ENCODE measurements around the gene ICAM1. TPM values are rescaled to one million over a fixed set of nuclear protein-coding genes. Genes with fewer than 3 reads are reported as not detected.

Gene ICAM1
- total and polyA plus RNA-seq, 2 donors from 2014 or later = 16.3 to 50.3 TPM

DNA sequence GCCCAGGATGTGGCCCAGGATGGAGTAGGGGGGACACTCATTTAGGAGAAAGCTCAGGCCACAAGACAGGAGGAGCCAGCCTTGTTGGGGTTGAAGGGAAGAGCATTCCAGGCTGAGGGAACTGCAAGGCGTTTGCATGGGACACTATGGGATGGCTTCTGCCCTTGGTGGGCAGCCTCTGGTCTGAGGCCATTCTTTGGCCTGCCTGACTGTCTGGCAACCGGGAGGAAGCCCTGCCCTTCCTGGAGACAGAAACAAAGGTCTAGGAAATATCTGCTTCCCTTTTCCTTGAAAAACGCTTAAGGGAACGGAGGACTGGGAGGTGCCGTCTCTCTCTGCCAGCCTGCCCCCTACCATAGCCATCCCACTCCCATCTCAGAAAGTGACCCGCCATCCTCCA, 2.8 kb upstream of the ICAM1 start:
- Histone ChIP-seq H3K36me3 (ENCODE audit: control insufficient read depth in 2 of 3, insufficient read depth in 3 of 3, low read length in 3 of 3) (no peaks in the 10 kb centered on the region), H3K9ac (ENCODE audit: low read length in 3 of 3) (peak overlapping the region in 1 of 3 donors; percentile 43), H3K4me1 (ENCODE audit: control insufficient read depth in 2 of 3, insufficient read depth in 2 of 3, low read depth in 1 of 3, low read length in 3 of 3) (peaks cover 0 to 9% (median 0%) of the 10 kb centered on the region in 3 donors), H3K27ac (ENCODE audit: low read depth in 2 of 2, low read length in 2 of 2) (peak overlapping the region; percentile 55 to 65), H3K4me3 (ENCODE audit: low read length in 3 of 3) (no peak overlapping the region), H3K27me3 (ENCODE audit: control insufficient read depth, insufficient read depth, low read length) (peaks cover 9% of the 10 kb centered on the region), H3K9me3 (ENCODE audit: control insufficient read depth in 2 of 3, insufficient read depth in 1 of 3, low read length in 3 of 3) (no peaks in the 10 kb centered on the region)
- FAIRE-seq (no peak), DNase-seq (no peak)
- intact Hi-C loops (cut with DNase I) = loop anchor here (5.0 kb wide), 1 partner anchor 124 kb away; no protein-coding TSS in a partner anchor
- TF ChIP-seq, protein P1, sequence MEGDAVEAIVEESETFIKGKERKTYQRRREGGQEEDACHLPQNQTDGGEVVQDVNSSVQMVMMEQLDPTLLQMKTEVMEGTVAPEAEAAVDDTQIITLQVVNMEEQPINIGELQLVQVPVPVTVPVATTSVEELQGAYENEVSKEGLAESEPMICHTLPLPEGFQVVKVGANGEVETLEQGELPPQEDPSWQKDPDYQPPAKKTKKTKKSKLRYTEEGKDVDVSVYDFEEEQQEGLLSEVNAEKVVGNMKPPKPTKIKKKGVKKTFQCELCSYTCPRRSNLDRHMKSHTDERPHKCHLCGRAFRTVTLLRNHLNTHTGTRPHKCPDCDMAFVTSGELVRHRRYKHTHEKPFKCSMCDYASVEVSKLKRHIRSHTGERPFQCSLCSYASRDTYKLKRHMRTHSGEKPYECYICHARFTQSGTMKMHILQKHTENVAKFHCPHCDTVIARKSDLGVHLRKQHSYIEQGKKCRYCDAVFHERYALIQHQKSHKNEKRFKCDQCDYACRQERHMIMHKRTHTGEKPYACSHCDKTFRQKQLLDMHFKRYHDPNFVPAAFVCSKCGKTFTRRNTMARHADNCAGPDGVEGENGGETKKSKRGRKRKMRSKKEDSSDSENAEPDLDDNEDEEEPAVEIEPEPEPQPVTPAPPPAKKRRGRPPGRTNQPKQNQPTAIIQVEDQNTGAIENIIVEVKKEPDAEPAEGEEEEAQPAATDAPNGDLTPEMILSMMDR (IDR thresholded peaks at IDR 0.05; ENCODE audit: borderline replicate concordance, extremely low read depth, insufficient read depth) = no peak

DNA sequence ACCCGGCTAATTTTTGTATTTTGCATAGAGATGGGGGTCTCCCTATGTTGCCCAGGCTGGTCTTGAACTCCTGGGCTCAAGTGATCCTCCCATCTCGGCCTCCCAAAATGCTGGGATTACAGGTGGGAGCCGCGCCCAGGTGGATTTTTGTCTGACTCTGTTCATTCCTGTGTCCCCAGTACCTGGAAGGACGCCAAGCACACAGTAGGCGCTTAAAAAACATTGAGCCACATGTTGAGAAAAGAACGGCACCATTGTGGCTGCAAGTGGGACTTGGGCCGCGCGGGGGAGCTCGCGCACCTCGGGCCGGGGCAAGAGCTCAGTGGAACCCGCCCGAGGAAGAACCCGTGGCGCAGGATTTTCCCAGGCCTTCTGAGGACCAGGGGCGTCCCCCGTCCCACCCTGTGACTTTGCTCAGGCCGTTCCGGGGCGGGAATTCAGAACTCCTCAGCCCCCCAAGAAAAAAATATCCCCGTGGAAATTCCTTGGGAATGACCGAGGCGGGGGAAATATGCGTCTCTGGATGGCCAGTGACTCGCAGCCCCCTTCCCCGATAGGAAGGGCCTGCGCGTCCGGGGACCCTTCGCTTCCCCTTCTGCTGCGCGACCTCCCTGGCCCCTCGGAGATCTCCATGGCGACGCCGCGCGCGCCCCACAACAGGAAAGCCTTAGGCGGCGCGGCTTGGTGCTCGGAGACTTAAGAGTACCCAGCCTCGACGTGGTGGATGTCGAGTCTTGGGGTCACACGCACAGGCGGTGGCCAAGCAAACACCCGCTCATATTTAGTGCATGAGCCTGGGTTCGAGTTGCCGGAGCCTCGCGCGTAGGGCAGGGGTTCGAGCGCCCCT, 1.4 kb upstream of the ICAM1 start:
- TF ChIP-seq, protein P1 (IDR thresholded peaks at IDR 0.05; ENCODE audit: borderline replicate concordance, extremely low read depth, insufficient read depth) = peak; percentile 93
- intact Hi-C loops (cut with DNase I) = loop anchor here (5.0 kb wide), 1 partner anchor 123 kb away; no protein-coding TSS in a partner anchor
- H3K4me1 ChIP-seq (ENCODE audit: control insufficient read depth in 2 of 3, insufficient read depth in 2 of 3, low read depth in 1 of 3, low read length in 3 of 3) = peaks cover 0 to 9% (median 0%) of the 10 kb centered on the region in 3 donors
- peak; percentile 80 to 94 (median 88) for DNase-seq
- peaks cover 9% of the 10 kb centered on the region for H3K27me3 ChIP-seq (ENCODE audit: control insufficient read depth, insufficient read depth, low read length)
- no peak for FAIRE-seq
- H3K9me3 ChIP-seq (ENCODE audit: control insufficient read depth in 2 of 3, insufficient read depth in 1 of 3, low read length in 3 of 3) = no peaks in the 10 kb centered on the region
- H3K36me3 ChIP-seq (ENCODE audit: control insufficient read depth in 2 of 3, insufficient read depth in 3 of 3, low read length in 3 of 3) = peaks cover 0 to under 1% (median 0%) of the 10 kb centered on the region in 3 donors
- peak overlapping the region; percentile 87 to 90 for H3K27ac ChIP-seq (ENCODE audit: low read depth in 2 of 2, low read length in 2 of 2)
- peak overlapping the region in 2 of 3 donors; percentile 61 for H3K4me3 ChIP-seq (ENCODE audit: low read length in 3 of 3)
- peak overlapping the region in 2 of 3 donors; percentile 40 to 55 for H3K9ac ChIP-seq (ENCODE audit: low read length in 3 of 3)

DNA sequence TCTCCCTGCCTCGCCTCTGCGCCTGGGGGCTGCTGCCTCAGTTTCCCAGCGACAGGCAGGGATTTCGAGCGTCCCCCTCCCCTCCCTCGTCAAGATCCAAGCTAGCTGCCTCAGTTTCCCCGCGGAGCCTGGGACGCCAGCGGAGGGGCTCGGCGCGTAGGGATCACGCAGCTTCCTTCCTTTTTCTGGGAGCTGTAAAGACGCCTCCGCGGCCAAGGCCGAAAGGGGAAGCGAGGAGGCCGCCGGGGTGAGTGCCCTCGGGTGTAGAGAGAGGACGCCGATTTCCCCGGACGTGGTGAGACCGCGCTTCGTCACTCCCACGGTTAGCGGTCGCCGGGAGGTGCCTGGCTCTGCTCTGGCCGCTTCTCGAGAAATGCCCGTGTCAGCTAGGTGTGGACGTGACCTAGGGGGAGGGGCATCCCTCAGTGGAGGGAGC, 722 bp upstream of the ICAM1 start:
- H3K27me3 ChIP-seq (ENCODE audit: control insufficient read depth, insufficient read depth, low read length) = peaks cover 9% of the 10 kb centered on the region
- H3K27ac ChIP-seq (ENCODE audit: low read depth in 2 of 2, low read length in 2 of 2) = peak overlapping the region; percentile 87 to 90
- H3K9ac ChIP-seq (ENCODE audit: low read length in 3 of 3) = peak overlapping the region in 2 of 3 donors; percentile 55 to 65
- intact Hi-C loops (cut with DNase I) = no loop called here
- H3K9me3 ChIP-seq (ENCODE audit: control insufficient read depth in 2 of 3, insufficient read depth in 1 of 3, low read length in 3 of 3) = no peaks in the 10 kb centered on the region
- TF ChIP-seq, protein P1 (IDR thresholded peaks at IDR 0.05; ENCODE audit: borderline replicate concordance, extremely low read depth, insufficient read depth) = no peak
- H3K4me3 ChIP-seq (ENCODE audit: low read length in 3 of 3) = peak overlapping the region in 2 of 3 donors; percentile 61
- DNase-seq (peak in 3 of 5 donors; percentile 46 to 91 (median 57)), FAIRE-seq (no peak)
- H3K4me1 ChIP-seq (ENCODE audit: control insufficient read depth in 2 of 3, insufficient read depth in 2 of 3, low read depth in 1 of 3, low read length in 3 of 3) = peaks cover 0 to 9% (median 0%) of the 10 kb centered on the region in 3 donors
- H3K36me3 ChIP-seq (ENCODE audit: control insufficient read depth in 2 of 3, insufficient read depth in 3 of 3, low read length in 3 of 3) = peaks cover 0 to 5% (median 0%) of the 10 kb centered on the region in 3 donors
